H1 (cell line): ENCODE results near the gene UTS2B. TPM values are rescaled to one million over a fixed set of nuclear protein-coding genes. Genes with fewer than 3 reads are reported as not detected.

ENCODE experiments used
- CTCF ChIA-PET: fragments of 300-600 bp; sonication (Branson Sonifier 250); formaldehyde crosslinking; loops from one replicate; lab custom pipeline; 2021; ENCODE audit not compliant: partially characterized antibody; lab: Charles Lee
- POLR2A ChIA-PET: fragments of 300-600 bp; sonication (Branson Sonifier 250); formaldehyde crosslinking; loops from one replicate; lab custom pipeline; 2021; ENCODE audit warnings: inconsistent platforms; ENCODE audit not compliant: partially characterized antibody; lab: Charles Lee
- DNase-seq, 2 experiments: peaks; one replicate each; pipeline versions ENCODE4 v3.0.0 to v3.0.0-alpha.2; 2010 to 2022; ENCODE audit warnings: low spot score in 2 of 2, low read depth in 1 of 2, mixed read lengths in 1 of 2
- FAIRE-seq: peaks from 2 replicates; lab custom pipeline; 2011; peaks lifted over from hg19 to GRCh38; lab: Jason Lieb, UNC
- H2AFZ ChIP-seq: 2 replicates; pipeline ENCODE4 v1.8.1; 2012; ENCODE audit warnings: low read length, inconsistent platforms
- H2AK5ac ChIP-seq: 2 replicates; pipeline ENCODE4 v1.6.1; 2013; ENCODE audit warnings: low read depth, low read length
- H2BK120ac ChIP-seq: replicated peaks from 2 replicates; pipeline ENCODE3; 2013; ENCODE audit warnings: low read depth, low read length, inconsistent platforms
- H2BK12ac ChIP-seq: 2 replicates; pipeline ENCODE4 v1.6.1; 2013; ENCODE audit warnings: low read depth, low read length
- H2BK15ac ChIP-seq: 2 replicates; pipeline ENCODE4 v1.6.1; 2013; ENCODE audit warnings: low read length
- H2BK20ac ChIP-seq: 2 replicates; pipeline ENCODE4 v1.6.1; 2013; ENCODE audit warnings: low read length
- H2BK5ac ChIP-seq: 2 replicates; pipeline ENCODE4 v1.6.1; 2013; ENCODE audit warnings: low read depth, low read length
- H3K14ac ChIP-seq: 2 replicates; pipeline ENCODE4 v1.6.1; 2013; ENCODE audit warnings: inconsistent platforms; ENCODE audit not compliant: insufficient read length
- H3K18ac ChIP-seq: 2 replicates; pipeline ENCODE4 v1.6.1; 2013; ENCODE audit warnings: low read length; ENCODE audit errors: extremely low read depth
- H3K23ac ChIP-seq: 2 replicates; pipeline ENCODE4 v1.6.1; 2013; ENCODE audit warnings: inconsistent platforms; ENCODE audit not compliant: insufficient read length
- H3K23me2 ChIP-seq: 2 replicates; pipeline ENCODE4 v1.6.1; 2013; ENCODE audit warnings: low read depth, low read length
- H3K27ac ChIP-seq: 2 replicates; pipeline ENCODE4 v1.6.1; 2011; ENCODE audit warnings: low read depth, low read length, inconsistent platforms
- H3K27me3 ChIP-seq, 4 experiments: replicated peaks in 1 of 4; 1 replicate in 1 of 4; 2 replicates in 3 of 4; pipeline versions ENCODE4 v1.6.1 to v1.8.1; 2011 to 2013; ENCODE audit warnings: low read length in 3 of 4, mild to moderate bottlenecking in 3 of 4, inconsistent platforms in 2 of 4, mixed read lengths in 2 of 4, moderate library complexity in 1 of 4; ENCODE audit not compliant: control insufficient read depth in 3 of 4, insufficient read depth in 3 of 4; ENCODE audit errors: extremely low read depth in 1 of 4
- H3K36me3 ChIP-seq, 4 experiments: 2 replicates each; pipeline versions ENCODE4 v1.6.1 to v1.8.1; 2011 to 2013; ENCODE audit warnings: mild to moderate bottlenecking in 4 of 4, low read length in 3 of 4, moderate library complexity in 2 of 4, control low read depth in 1 of 4, inconsistent platforms in 1 of 4; ENCODE audit not compliant: insufficient read depth in 4 of 4, control insufficient read depth in 2 of 4
- H3K4ac ChIP-seq: replicated peaks from 2 replicates; pipeline ENCODE3; 2013; ENCODE audit warnings: low read length, low read depth, mixed read lengths, inconsistent platforms; ENCODE audit not compliant: insufficient read length
- H3K4me1 ChIP-seq, 4 experiments: replicated peaks in 1 of 4; 1 replicate in 1 of 4; 2 replicates in 3 of 4; pipeline versions ENCODE4 v1.6.1 to v1.8.1; 2011 to 2013; ENCODE audit warnings: low read length in 3 of 4, inconsistent platforms in 2 of 4, mixed read lengths in 1 of 4; ENCODE audit not compliant: insufficient read depth in 4 of 4, control insufficient read depth in 3 of 4
- H3K4me2 ChIP-seq, 2 experiments: 2 replicates each; pipeline versions ENCODE4 v1.6.1 to v1.8.1; 2011 to 2013; ENCODE audit warnings: low read depth in 2 of 2, low read length in 2 of 2, control low read depth in 1 of 2, inconsistent platforms in 1 of 2, mild to moderate bottlenecking in 1 of 2; ENCODE audit not compliant: insufficient read depth in 1 of 2
- H3K4me3 ChIP-seq, 4 experiments: fragments of 200-600, 300-600 bp in 1 of 4; sonication (generic), shearing (Covaris generic), sonication (Bioruptor Twin) in 1 of 4; 2 replicates each; pipeline versions ENCODE4 v1.5.1 to v1.8.1; 2011 to 2016; ENCODE audit warnings: low read length in 4 of 4, low read depth in 3 of 4, control low read depth in 2 of 4, inconsistent platforms in 2 of 4, mild to moderate bottlenecking in 2 of 4, mixed read lengths in 1 of 4, moderate library complexity in 1 of 4; ENCODE audit not compliant: insufficient read depth in 2 of 4; ENCODE audit errors: extremely low read depth in 1 of 4
- H3K56ac ChIP-seq: replicated peaks from 2 replicates; pipeline ENCODE3; 2013; ENCODE audit warnings: low read depth, mild to moderate bottlenecking, mixed read lengths, low read length, inconsistent platforms; ENCODE audit not compliant: insufficient read length
- H3K79me1 ChIP-seq: 2 replicates; pipeline ENCODE4 v1.6.1; 2013; ENCODE audit warnings: low read depth, low read length, control low read depth
- H3K79me2 ChIP-seq, 2 experiments: 2 replicates each; pipeline versions ENCODE4 v1.6.1 to v1.8.1; 2012 to 2013; ENCODE audit warnings: low read length in 2 of 2, mild to moderate bottlenecking in 2 of 2, inconsistent platforms in 1 of 2; ENCODE audit not compliant: insufficient read depth in 2 of 2, control insufficient read depth in 1 of 2
- H3K9ac ChIP-seq, 4 experiments: replicated peaks in 1 of 4; 1 replicate in 1 of 4; 2 replicates in 3 of 4; pipeline versions ENCODE4 v1.6.1 to v1.8.1; 2011 to 2013; ENCODE audit warnings: low read depth in 3 of 4, low read length in 3 of 4, control low read depth in 2 of 4, mild to moderate bottlenecking in 2 of 4, moderate library complexity in 2 of 4, inconsistent platforms in 1 of 4; ENCODE audit errors: extremely low read depth in 1 of 4
- H3K9me3 ChIP-seq, 2 experiments: 2 replicates each; pipeline versions ENCODE4 v1.6.1 to v1.8.1; 2012 to 2013; ENCODE audit warnings: mild to moderate bottlenecking in 2 of 2, moderate library complexity in 2 of 2, control low read depth in 1 of 2, inconsistent platforms in 1 of 2, low read depth in 1 of 2, low read length in 1 of 2, mixed read lengths in 1 of 2; ENCODE audit not compliant: insufficient read depth in 2 of 2
- H4K20me1 ChIP-seq, 2 experiments: replicated peaks in 1 of 2; 2 replicates each; pipeline versions ENCODE3 to v1.8.1; 2011 to 2013; ENCODE audit warnings: inconsistent platforms in 2 of 2, low read length in 2 of 2, mild to moderate bottlenecking in 1 of 2; ENCODE audit not compliant: insufficient read depth in 2 of 2, control insufficient read depth in 1 of 2
- H4K5ac ChIP-seq: 2 replicates; pipeline ENCODE4 v1.6.1; 2013; ENCODE audit warnings: low read length, low read depth, mixed read lengths, inconsistent platforms; ENCODE audit not compliant: insufficient read length
- H4K8ac ChIP-seq: 2 replicates; pipeline ENCODE4 v1.8.0; 2013; ENCODE audit warnings: mild to moderate bottlenecking, moderate library complexity, low read length, inconsistent platforms; ENCODE audit not compliant: insufficient read depth; ENCODE audit errors: extremely low read depth
- H4K91ac ChIP-seq: replicated peaks from 2 replicates; pipeline ENCODE3; 2013; ENCODE audit warnings: low read length, mixed read lengths, inconsistent platforms; ENCODE audit not compliant: insufficient read length
- BACH1 ChIP-seq: IDR thresholded peaks from 2 replicates; pipeline ENCODE4 v1.6.1; 2012; ENCODE audit warnings: low read length, improper control_type of control experiment
- CBX8 ChIP-seq: fragments of 300-800, 300-1000 bp; sonication (generic); IDR thresholded peaks from 2 replicates; pipeline ENCODE4 v1.7.1; 2016; ENCODE audit warnings: low read depth, low read length, borderline replicate concordance
- CEBPB ChIP-seq: IDR thresholded peaks from 2 replicates; pipeline ENCODE4 v1.6.1; 2012; ENCODE audit warnings: low read depth, low read length
- E2F6 ChIP-seq: IDR thresholded peaks from 2 replicates; pipeline ENCODE4 v1.6.1; 2012; ENCODE audit warnings: inconsistent platforms
- EGR1 ChIP-seq: IDR thresholded peaks from 2 replicates; pipeline ENCODE4 v1.6.1; 2011; ENCODE audit warnings: low read depth, low read length, borderline replicate concordance
- HDAC6 ChIP-seq: IDR thresholded peaks from one replicate; pipeline ENCODE4 v1.7.1; 2012; ENCODE audit warnings: low read depth, mild to moderate bottlenecking, inconsistent platforms, low read length, moderate library complexity
- POU5F1 ChIP-seq: IDR thresholded peaks from 2 replicates; pipeline ENCODE4 v1.6.1; 2011; ENCODE audit warnings: low read depth, mild to moderate bottlenecking, low read length, moderate library complexity
- RAD21 ChIP-seq, 2 experiments: IDR thresholded peaks in 1 of 2; conservative IDR thresholded peaks in 1 of 2; 2 replicates each; pipeline ENCODE4 v1.6.1; 2011; ENCODE audit warnings: low read depth in 2 of 2, low read length in 2 of 2, improper control_type of control experiment in 1 of 2, inconsistent platforms in 1 of 2, mild to moderate bottlenecking in 1 of 2, moderate library complexity in 1 of 2
- SIN3A ChIP-seq, 2 experiments: IDR thresholded peaks in 1 of 2; conservative IDR thresholded peaks in 1 of 2; 2 replicates each; pipeline ENCODE4 v1.6.1; 2011 to 2012; ENCODE audit warnings: low read length in 2 of 2, improper control_type of control experiment in 1 of 2, low read depth in 1 of 2, mild to moderate bottlenecking in 1 of 2
- TAF7 ChIP-seq: optimal IDR thresholded peaks from 2 replicates; pipeline ENCODE3; 2011; ENCODE audit warnings: low read depth, mild to moderate bottlenecking, inconsistent platforms, low read length, moderate library complexity, borderline replicate concordance
- WGBS, 2 experiments: shearing (Covaris generic) in 1 of 2; methylation state at CpG; one replicate each; pipeline versions ENCODE4 v1.1.6 to v1.1.7; 2013 to 2015; ENCODE audit warnings: low lambda C conversion rate in 2 of 2, mixed read lengths in 2 of 2, inconsistent platforms in 1 of 2, low coverage in 1 of 2, missing lambda C conversion rate in 1 of 2; ENCODE audit not compliant: insufficient replicate concordance in 2 of 2, insufficient coverage in 1 of 2, insufficient read length in 1 of 2; ENCODE audit errors: extremely low coverage in 1 of 2, missing lambda C conversion rate in 1 of 2; 5-methylcytosine and 5-hydroxymethylcytosine counted together
- polyA plus RNA-seq, 7 experiments: library from polyadenylated mRNA; depleted of rRNA in 3 of 7; stranded (reverse) in 5 of 7; unstranded in 2 of 7; fragments of >200 nt in 5 of 7; fragments of 200-250 nt in 2 of 7; gene quantifications; 1 replicate in 5 of 7; 2 replicates in 1 of 7; 4 replicates in 1 of 7; pipeline versions ENCODE4 v1.2.1 to v1.2.3, GENCODE V29; 2011 to 2013; ENCODE audit warnings: missing spikeins in 2 of 7, mixed read lengths in 2 of 7
- total RNA-seq: library from RNA; stranded (reverse); fragmentation: NEBNext Ultra II Directional; extraction: Animal tissue kit (Norgen Biotek cat#: 25700); gene quantifications from 2 replicates; pipeline ENCODE4 v1.2.1, GENCODE V29; 2021

UTS2B gene
- total and polyA plus RNA-seq, 2 of the 8 experiments (the other 6 are each of a cell fraction or from before 2014, with no cell fraction given), result not detected

GRCh38 chr3:191320316-191320715 lies 10.0 kb downstream of the UTS2B start:
- DNase-seq (no peak), FAIRE-seq (no peak)
- Histone ChIP-seq H3K4me3 (no peak overlapping the region), H2AK5ac (no peak overlapping the region), H3K27me3 (no peaks in the 10 kb centered on the region), H3K79me2 (no peaks in the 10 kb centered on the region), H3K79me1 (no peaks in the 10 kb centered on the region), H3K9ac (no peak overlapping the region), H4K8ac (no peak overlapping the region), H4K20me1 (no peaks in the 10 kb centered on the region), H2BK12ac (no peak overlapping the region), H3K4ac (no peak overlapping the region), H3K23ac (no peak overlapping the region), H2BK5ac (no peak overlapping the region), H3K4me2 (no peak overlapping the region), H3K14ac (no peak overlapping the region), H3K56ac (no peak overlapping the region), H2BK120ac (no peak overlapping the region), H2AFZ (no peak overlapping the region)
- WGBS, 2 experiments, result 74% methylated on average over 5 of the region's 5 CpGs; no CpG with 5 or more reads in 1 of the 2 experiments
- CTCF ChIA-PET, result no interaction called here
- TF ChIP-seq BACH1 (no peak), SIN3A (conservative IDR thresholded peaks at IDR 0.05 in 1 of 2, IDR thresholded peaks at IDR 0.05 in 1 of 2; ENCODE audit: low read depth in 1 of 2, low read length in 2 of 2) (no peak), POU5F1 (no peak), RAD21 (IDR thresholded peaks at IDR 0.05 in 1 of 2, conservative IDR thresholded peaks at IDR 0.05 in 1 of 2; ENCODE audit: low read depth in 2 of 2, low read length in 2 of 2) (no peak), TAF7 (no peak), CEBPB (no peak), HDAC6 (no peak), CBX8 (no peak), EGR1 (no peak), E2F6 (no peak)
- TF ChIP-seq, all 59 proteins: peak for 0
- H2BK20ac ChIP-seq, result no peak overlapping the region
- no peaks in the 10 kb centered on the region for H3K36me3 ChIP-seq
- POLR2A ChIA-PET, result no interaction called here
- no peak overlapping the region for H4K91ac ChIP-seq
- H3K4me1 ChIP-seq, result no peaks in the 10 kb centered on the region
- H4K5ac ChIP-seq, result no peak overlapping the region
- no peak overlapping the region for H2BK15ac ChIP-seq
- H3K23me2 ChIP-seq, result no peaks in the 10 kb centered on the region
- no peaks in the 10 kb centered on the region; a peak in 1 of 4 replicates for H3K9me3 ChIP-seq
- no peak overlapping the region for H3K27ac ChIP-seq
- no peak overlapping the region for H3K18ac ChIP-seq
